Measurements from ENCODE around the gene FRMD4A. TPM values are rescaled to one million over a fixed set of nuclear protein-coding genes. Genes with fewer than 3 reads are reported as not detected.

FRMD4A gene
- total RNA-seq, 1 experiment from 2014 or later, result 0.23 TPM

DNA sequence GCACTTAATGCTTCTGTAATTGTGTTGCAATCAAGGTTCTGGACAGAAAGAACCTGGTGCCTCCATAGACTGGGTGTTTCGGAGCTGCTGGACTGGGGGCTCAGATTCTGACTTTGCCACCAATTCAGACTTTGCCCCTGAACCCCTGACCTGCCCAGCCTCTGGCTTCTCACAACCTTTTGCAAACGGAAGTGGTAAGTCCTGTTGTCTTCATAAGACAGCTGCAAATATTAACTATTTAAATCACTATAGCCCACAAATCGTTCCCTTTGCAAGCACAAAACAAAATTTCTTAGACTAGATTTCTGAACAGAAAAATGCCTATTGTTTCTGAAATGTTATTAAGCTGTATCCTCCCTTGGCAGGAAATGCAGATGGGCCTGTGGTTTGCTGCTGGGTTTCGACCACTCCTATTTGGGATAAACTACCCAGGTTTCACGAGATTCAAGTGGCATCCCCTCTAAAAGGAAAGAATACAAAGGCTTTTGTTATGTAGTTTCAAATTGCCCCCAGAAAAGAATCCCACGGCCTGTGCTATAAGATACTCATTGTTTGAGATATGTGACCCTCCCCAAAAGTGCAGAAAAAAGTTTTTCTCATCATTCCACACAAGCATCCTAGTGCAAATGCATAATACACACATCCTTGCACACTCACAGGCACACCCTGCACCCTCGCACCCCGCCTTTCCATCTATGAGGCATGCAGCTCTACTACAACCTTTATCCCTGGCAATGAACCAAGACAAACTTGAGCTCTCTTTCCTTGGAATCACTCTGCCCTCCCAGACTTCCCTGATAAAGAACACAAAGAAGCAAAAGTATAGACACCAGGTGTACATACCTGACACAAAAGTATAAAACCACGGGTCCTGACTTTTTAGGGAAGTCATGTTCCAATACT, 534.8 kb downstream of the FRMD4A start:
- Mint-ChIP-seq H3K4me1 (ENCODE audit: insufficient read depth, unreplicated experiment) (peaks cover 6% of the 10 kb centered on the region), H3K36me3 (ENCODE audit: insufficient read depth, unreplicated experiment) (no peaks in the 10 kb centered on the region), H3K4me3 (ENCODE audit: unreplicated experiment) (no peak overlapping the region), H3K9me3 (ENCODE audit: unreplicated experiment) (no peaks in the 10 kb centered on the region), H3K27ac (ENCODE audit: low read depth, unreplicated experiment) (no peak overlapping the region), H3K27me3 (ENCODE audit: insufficient read depth, unreplicated experiment) (peaks cover 10% of the 10 kb centered on the region)
- intact Hi-C loops (cut with micrococcal nuclease), result no loop called here
- ChIA-PET POLR2A (no interaction called here), CTCF (interaction anchor here (0.6 kb wide), 2 partner anchors 204 to 1469 kb away, joined by 3 read pairs; no protein-coding TSS in a partner anchor)
- DNase-seq (ENCODE audit: unreplicated experiment), result peak; percentile 16
- BruUV-seq (replicated peaks), result no TSS peak
- no peak for TF ChIP-seq CTCF (IDR thresholded peaks at IDR 0.05; ENCODE audit: unreplicated experiment)

DNA sequence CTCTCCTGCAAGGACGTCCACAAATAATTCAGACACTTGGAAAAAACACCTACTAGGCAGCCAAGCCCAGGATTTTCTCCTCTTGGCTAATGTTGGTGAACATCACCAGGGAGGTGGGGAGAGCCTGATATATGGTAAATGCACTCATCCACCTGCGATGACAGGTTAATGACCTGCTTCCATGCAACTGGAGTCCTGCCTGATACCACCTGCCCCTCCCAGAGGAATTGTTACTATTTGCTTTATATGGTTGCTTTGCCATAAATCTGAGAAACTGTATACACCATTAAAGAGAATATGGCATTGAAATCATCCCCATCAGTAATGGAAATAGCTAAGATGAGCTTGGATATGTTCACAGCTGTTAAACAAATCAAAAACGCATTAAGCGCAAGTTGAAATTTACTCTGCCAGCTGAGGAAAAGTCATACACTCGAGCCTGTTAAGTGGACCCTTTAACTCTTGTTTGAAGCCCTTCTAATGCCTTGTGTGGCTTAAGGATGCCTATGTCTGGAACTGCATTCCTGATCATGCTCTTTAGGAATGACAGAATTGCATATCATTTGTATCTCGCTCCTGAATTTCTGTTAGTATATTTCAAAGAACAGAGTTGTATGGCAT, 535.6 kb downstream of the FRMD4A start:
- POLR2A ChIA-PET, result no interaction called here
- no peak for DNase-seq (ENCODE audit: unreplicated experiment)
- TF ChIP-seq CTCF (IDR thresholded peaks at IDR 0.05; ENCODE audit: unreplicated experiment), result no peak
- H3K4me3 Mint-ChIP-seq (ENCODE audit: unreplicated experiment), result no peak overlapping the region
- H3K27me3 Mint-ChIP-seq (ENCODE audit: insufficient read depth, unreplicated experiment), result peaks cover 10% of the 10 kb centered on the region
- CTCF ChIA-PET, result interaction anchor here (0.9 kb wide), 1 partner anchor 300 kb away, joined by 3 read pairs; no protein-coding TSS in a partner anchor
- no peaks in the 10 kb centered on the region for H3K36me3 Mint-ChIP-seq (ENCODE audit: insufficient read depth, unreplicated experiment)
- H3K4me1 Mint-ChIP-seq (ENCODE audit: insufficient read depth, unreplicated experiment), result peaks cover 6% of the 10 kb centered on the region
- intact Hi-C loops (cut with micrococcal nuclease), result no loop called here
- no peak overlapping the region for H3K27ac Mint-ChIP-seq (ENCODE audit: low read depth, unreplicated experiment)
- no TSS peak for BruUV-seq (replicated peaks)
- H3K9me3 Mint-ChIP-seq (ENCODE audit: unreplicated experiment), result no peaks in the 10 kb centered on the region

DNA sequence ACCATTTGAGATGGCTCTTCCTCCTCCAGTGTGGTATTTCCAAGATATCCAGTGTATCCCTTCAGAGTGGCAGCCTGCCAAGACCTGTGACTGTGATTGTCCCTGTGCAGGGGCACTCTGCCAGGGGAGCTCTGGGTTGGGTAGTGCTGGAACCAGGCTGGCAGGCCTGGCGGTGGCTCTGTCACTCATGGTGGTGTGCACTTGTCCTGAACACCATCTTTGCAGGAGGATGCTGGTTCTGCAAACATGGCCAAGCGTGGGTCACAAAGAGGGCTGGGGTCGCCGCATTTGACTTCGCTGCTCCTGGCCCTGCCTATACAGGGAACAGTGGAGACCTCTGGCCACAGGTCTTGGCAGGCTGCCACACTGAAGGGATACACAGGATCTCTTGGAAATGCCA, 538.7 kb downstream of the FRMD4A start:
- no peaks in the 10 kb centered on the region for H3K36me3 Mint-ChIP-seq (ENCODE audit: insufficient read depth, unreplicated experiment)
- intact Hi-C loops (cut with micrococcal nuclease), result no loop called here
- ChIA-PET CTCF (interaction anchor here (0.6 to 0.7 kb wide), 2 partner anchors 11 to 690 kb away, joined by 3 read pairs; no protein-coding TSS in a partner anchor), POLR2A (no interaction called here)
- BruUV-seq (replicated peaks), result no TSS peak
- H3K9me3 Mint-ChIP-seq (ENCODE audit: unreplicated experiment), result no peaks in the 10 kb centered on the region
- no peak overlapping the region for H3K4me3 Mint-ChIP-seq (ENCODE audit: unreplicated experiment)
- no peak for TF ChIP-seq CTCF (IDR thresholded peaks at IDR 0.05; ENCODE audit: unreplicated experiment)
- no peak overlapping the region for H3K27ac Mint-ChIP-seq (ENCODE audit: low read depth, unreplicated experiment)
- peaks cover 6% of the 10 kb centered on the region for H3K4me1 Mint-ChIP-seq (ENCODE audit: insufficient read depth, unreplicated experiment)
- DNase-seq (ENCODE audit: unreplicated experiment), result no peak
- H3K27me3 Mint-ChIP-seq (ENCODE audit: insufficient read depth, unreplicated experiment), result peaks cover 10% of the 10 kb centered on the region

DNA sequence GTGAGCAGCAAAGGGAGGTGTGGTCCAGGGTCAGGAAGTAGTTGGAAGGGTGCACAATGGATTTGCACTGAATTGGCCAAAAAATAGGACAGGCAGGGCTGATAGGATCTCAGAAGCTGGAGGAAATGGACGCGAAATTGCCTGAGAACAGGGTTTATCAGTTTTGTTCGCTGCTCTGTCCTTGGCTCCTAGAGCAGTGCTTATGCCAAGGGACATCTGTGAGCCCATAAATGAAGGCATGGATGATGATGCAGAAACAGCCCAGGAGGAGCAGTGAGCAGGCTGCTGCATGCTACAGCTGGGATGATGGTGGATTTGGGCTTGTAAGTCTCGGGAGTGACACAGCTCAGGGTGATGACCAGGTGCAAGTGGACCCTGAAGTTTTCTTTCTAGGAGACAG, 539.2 kb downstream of the FRMD4A start:
- H3K27ac Mint-ChIP-seq (ENCODE audit: low read depth, unreplicated experiment), result no peak overlapping the region
- no TSS peak for BruUV-seq (replicated peaks)
- DNase-seq (ENCODE audit: unreplicated experiment), result no peak
- ChIA-PET CTCF (interaction anchor here (0.6 to 0.7 kb wide), 3 partner anchors 10 to 305 kb away, joined by 3 read pairs; no protein-coding TSS in a partner anchor), POLR2A (no interaction called here)
- peaks cover 10% of the 10 kb centered on the region for H3K27me3 Mint-ChIP-seq (ENCODE audit: insufficient read depth, unreplicated experiment)
- TF ChIP-seq CTCF (IDR thresholded peaks at IDR 0.05; ENCODE audit: unreplicated experiment), result no peak
- peaks cover 6% of the 10 kb centered on the region for H3K4me1 Mint-ChIP-seq (ENCODE audit: insufficient read depth, unreplicated experiment)
- intact Hi-C loops (cut with micrococcal nuclease), result no loop called here
- no peaks in the 10 kb centered on the region for H3K9me3 Mint-ChIP-seq (ENCODE audit: unreplicated experiment)
- H3K4me3 Mint-ChIP-seq (ENCODE audit: unreplicated experiment), result no peak overlapping the region
- no peaks in the 10 kb centered on the region for H3K36me3 Mint-ChIP-seq (ENCODE audit: insufficient read depth, unreplicated experiment)

All from MCF 10A (cell line).